Loucy (cell line): ENCODE data around the gene SLC6A6.

Experiments used
- CTCF ChIP-seq: fragments of 200-600 bp; sonication (generic); conservative IDR thresholded peaks from 2 replicates; pipeline ENCODE4 v1.5.1; 2014; ENCODE audit warnings: mild to moderate bottlenecking, antibody characterized with exemption, low read length
- EZH2phosphoT487 ChIP-seq: fragments of 200-600 bp; IDR thresholded peaks from 2 replicates; pipeline ENCODE4 v1.6.1; 2018; ENCODE audit warnings: antibody characterized with exemption, mild to moderate bottlenecking, moderate library complexity, borderline replicate concordance

GRCh38 chr3:14477311-14477935 is 75.0 kb downstream of the SLC6A6 start:
- TF ChIP-seq CTCF (no peak), EZH2phosphoT487 (no peak)
